Measurements from ENCODE around the gene ANKMY2. TPM values are rescaled to one million over a fixed set of nuclear protein-coding genes. Genes with fewer than 3 reads are reported as not detected.

The ANKMY2 gene
- total RNA-seq (2022; extraction: Qiagen RNA extraction; ENCODE audit: low read depth) = 10.3 to 16.3 TPM (median 13.9 TPM) in 5 replicates

DNA sequence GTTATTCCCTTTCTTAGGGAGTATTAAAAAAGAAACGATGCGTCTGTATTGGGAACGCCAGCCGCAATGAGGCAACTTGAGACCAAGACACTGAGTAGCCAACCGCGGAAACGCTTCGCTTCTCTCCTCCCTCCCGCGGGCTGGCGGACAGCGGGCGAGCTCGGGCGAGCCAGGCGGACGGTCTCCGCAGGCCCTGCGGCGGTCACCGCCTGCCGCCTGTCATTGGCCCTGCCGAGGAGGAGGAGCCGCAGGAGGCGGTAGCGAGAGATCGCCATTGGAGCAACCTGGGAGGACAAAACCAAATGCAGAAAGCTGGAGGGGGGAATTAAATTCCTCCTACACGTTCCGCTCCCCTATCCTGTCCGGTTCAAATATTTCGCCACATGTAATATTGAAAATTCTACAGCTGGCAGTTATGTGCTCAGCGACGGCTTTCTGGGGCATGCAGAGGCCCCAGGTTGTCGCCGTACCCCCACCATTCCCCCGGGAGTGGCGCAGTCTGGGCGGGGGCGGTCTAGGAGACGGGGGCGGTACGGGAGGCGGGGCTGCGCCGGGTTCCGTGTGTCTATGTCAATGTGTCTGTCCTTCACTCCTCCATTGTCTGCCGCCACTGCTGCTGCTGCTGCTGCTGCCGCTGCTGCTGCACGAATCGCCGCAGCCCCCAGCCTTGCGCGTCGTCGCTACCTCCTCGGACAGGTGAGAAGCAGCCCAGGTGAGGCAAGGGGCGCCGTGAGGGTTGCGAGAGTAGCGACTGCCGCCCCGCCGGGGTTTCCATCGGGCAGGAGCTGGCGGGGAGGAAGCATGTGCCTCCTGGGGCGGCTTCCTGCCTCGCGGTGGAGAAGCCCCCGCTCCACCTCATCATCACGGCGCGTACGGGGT lies at the start of gene ANKMY2, which contains the start of gene BZW2:
TSS of gene ANKMY2 (minus strand) at position 162 of the 879 bp plus-strand sequence. CDS start 181 bp downstream, outside the sequence.
TSS of gene BZW2 (plus strand) at position 589 of the 879 bp plus-strand sequence. CDS start 19,263 bp downstream, outside the sequence.

Other genes starting within 250 kb of the ANKMY2 start
- 0.27 to 1.3 TPM (median 0.67 TPM) in 5 replicates for gene CRPPA, start 224.2 kb downstream of the ANKMY2 start, total RNA-seq (2022; extraction: Qiagen RNA extraction; ENCODE audit: low read depth)
- not detected in 5 replicates for gene SOSTDC1, start 180.0 kb downstream of the ANKMY2 start, total RNA-seq (2022; extraction: Qiagen RNA extraction; ENCODE audit: low read depth)
- not detected in 5 replicates for gene LRRC72, start 118.9 kb downstream of the ANKMY2 start, total RNA-seq (2022; extraction: Qiagen RNA extraction; ENCODE audit: low read depth)
- 89.5 to 105 TPM (median 94.5 TPM) in 5 replicates for gene BZW2, start 427 bp upstream of the ANKMY2 start, total RNA-seq (2022; extraction: Qiagen RNA extraction; ENCODE audit: low read depth)
- 11.7 to 15.5 TPM (median 14.3 TPM) in 5 replicates for gene TSPAN13, start 108.0 kb upstream of the ANKMY2 start, total RNA-seq (2022; extraction: Qiagen RNA extraction; ENCODE audit: low read depth)
- gene AGR2, start 159.2 kb upstream of the ANKMY2 start, total RNA-seq (2022; extraction: Qiagen RNA extraction; ENCODE audit: low read depth) = 94.2 to 178 TPM (median 155 TPM) in 5 replicates
- not detected in 5 replicates for gene AGR3, start 236.2 kb upstream of the ANKMY2 start, total RNA-seq (2022; extraction: Qiagen RNA extraction; ENCODE audit: low read depth)

Measured in A549 treated with RU486 at 1 μM for 4 hours (cell line).